Measurements from ENCODE around the gene CPN1. TPM values are rescaled to one million over a fixed set of nuclear protein-coding genes. Genes with fewer than 3 reads are reported as not detected.

Gene CPN1
- total and polyA plus RNA-seq, 2 of the 8 experiments (the other 6 are each of a cell fraction or from before 2014, with no cell fraction given) = 0.15 to 0.20 TPM

- no peak for TF ChIP-seq CTBP2 (IDR thresholded peaks at IDR 0.05; ENCODE audit: borderline replicate concordance, insufficient read depth, insufficient read length, low read length)
- TF ChIP-seq KDM4A (IDR thresholded peaks at IDR 0.05; ENCODE audit: low read depth, low read length, severe bottlenecking) = peak; percentile 82
Measured at GRCh38 chr10:100009283-100009792, 72.3 kb downstream of the CPN1 start (continued).
